Kidney (tissue), 14 donors: ENCODE results near the gene NBDY. TPM values are rescaled to one million over a fixed set of nuclear protein-coding genes. Genes with fewer than 3 reads are reported as not detected.
A peak's percentile ranks its signal among the peaks of the same experiment; 100 is the strongest.

Experiments
- DNase-seq, 5 donors: peaks; one replicate each; pipeline ENCODE4 v3.0.0-alpha.2; 2013 to 2020
- FAIRE-seq: peaks from 2 replicates; lab custom pipeline; 2012; peaks lifted over from hg19 to GRCh38; lab: Jason Lieb, UNC
- H3K27ac ChIP-seq, 2 donors: one replicate each; pipeline ENCODE4 v1.7.0; 2013; ENCODE audit warnings: low read depth in 2 of 2, low read length in 2 of 2, inconsistent platforms in 1 of 2
- H3K27me3 ChIP-seq: one replicate; pipeline ENCODE4 v1.7.1; 2013; ENCODE audit warnings: low read length, inconsistent platforms; ENCODE audit not compliant: control insufficient read depth, insufficient read depth
- H3K36me3 ChIP-seq, 3 donors: one replicate each; pipeline versions ENCODE4 v1.7.0 to v1.7.1; 2013; ENCODE audit warnings: low read length in 3 of 3, control low read depth in 1 of 3, inconsistent platforms in 1 of 3; ENCODE audit not compliant: insufficient read depth in 3 of 3, control insufficient read depth in 2 of 3
- H3K4me1 ChIP-seq, 3 donors: one replicate each; pipeline versions ENCODE4 v1.7.0 to v1.7.1; 2013; ENCODE audit warnings: low read length in 3 of 3, inconsistent platforms in 1 of 3, low read depth in 1 of 3; ENCODE audit not compliant: control insufficient read depth in 2 of 3, insufficient read depth in 2 of 3
- H3K4me3 ChIP-seq, 3 donors: one replicate each; pipeline versions ENCODE4 v1.7.0 to v1.8.1; 2013; ENCODE audit warnings: low read length in 3 of 3, control low read depth in 1 of 3, inconsistent platforms in 1 of 3
- H3K9ac ChIP-seq, 3 donors: one replicate each; pipeline versions ENCODE4 v1.7.0 to v1.7.1; 2013; ENCODE audit warnings: low read length in 3 of 3, control low read depth in 1 of 3, inconsistent platforms in 1 of 3
- H3K9me3 ChIP-seq, 3 donors: one replicate each; pipeline versions ENCODE4 v1.7.0 to v1.7.1; 2013; ENCODE audit warnings: low read length in 3 of 3, control low read depth in 1 of 3, inconsistent platforms in 1 of 3; ENCODE audit not compliant: control insufficient read depth in 2 of 3, insufficient read depth in 1 of 3
- CTCF ChIP-seq: IDR thresholded peaks from 3 replicates; pipeline ENCODE4 v1.5.1; 2012; ENCODE audit warnings: mild to moderate bottlenecking, moderate library complexity, borderline replicate concordance; ENCODE audit not compliant: insufficient read depth; ENCODE audit errors: extremely low read depth
- intact Hi-C: fragments of 100-400 bp; cut with DNase I; formaldehyde crosslinking; loops from one replicate; pipeline ENCODE4 v1.11.1; 2022
- polyA plus RNA-seq: library from polyadenylated mRNA; stranded (reverse); fragments of 350-450 nt; fragmentation: Illumina TruSeq; extraction: RNeasy Lipid Tissue Mini Kit (QIAGEN cat#74804); gene quantifications from one replicate; pipeline ENCODE4 v1.2.3, GENCODE V29; 2014; ENCODE audit warnings: low read depth, low replicate concordance; ENCODE audit not compliant: insufficient read depth
- total RNA-seq: library from RNA; stranded (reverse); fragmentation: NEBNext Ultra II Directional; extraction: Animal tissue kit (Norgen Biotek cat#: 25700); gene quantifications from one replicate; pipeline ENCODE4 v1.2.1, GENCODE V29; 2021
- donor health status: control.
- donor health status: control.
- donor health status: control.
- donor health status: control.
- donor health status: control.
- donor health status: DM: yes; HTN: yes; CAD: no.
- donor health status: Normal renal cell carcinoma (clear cell type).

Gene NBDY
- total and polyA plus RNA-seq, 2 donors from 2014 or later, result 50.8 to 88.7 TPM

DNA sequence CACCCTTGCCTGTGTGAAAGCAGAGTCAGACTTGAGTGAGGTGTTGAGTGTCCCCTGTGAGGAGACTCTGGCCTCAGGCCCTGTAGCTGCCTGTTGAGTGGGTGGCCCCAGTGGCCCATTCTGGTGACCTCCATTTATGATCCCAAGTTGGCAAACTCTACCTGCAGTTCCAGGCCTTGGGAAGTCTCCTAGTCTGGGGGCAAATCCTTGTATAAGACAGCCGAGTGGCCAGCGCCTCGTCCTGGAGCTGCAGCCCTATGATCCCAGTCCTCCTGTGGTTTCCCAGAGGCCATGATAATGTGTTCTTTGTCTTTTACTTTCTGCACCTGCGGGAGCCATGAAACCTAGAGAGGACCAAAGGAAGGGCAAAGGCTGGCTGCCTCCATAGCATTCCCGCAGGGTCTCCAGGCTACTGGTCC, 58.7 kb downstream of the NBDY start:
- no peaks in the 10 kb centered on the region for H3K9me3 ChIP-seq
- no peaks in the 10 kb centered on the region for H3K27me3 ChIP-seq
- DNase-seq, result peak in 1 of 5 donors; percentile 43
- H3K4me1 ChIP-seq, result no peaks in the 10 kb centered on the region
- no peak for FAIRE-seq
- no peak overlapping the region for H3K4me3 ChIP-seq
- no peak overlapping the region for H3K27ac ChIP-seq
- H3K9ac ChIP-seq, result no peak overlapping the region
- intact Hi-C loops, result no loop called here
- TF ChIP-seq CTCF, result no peak
- peaks cover 0 to 2% (median 2%) of the 10 kb centered on the region in 3 donors for H3K36me3 ChIP-seq

DNA sequence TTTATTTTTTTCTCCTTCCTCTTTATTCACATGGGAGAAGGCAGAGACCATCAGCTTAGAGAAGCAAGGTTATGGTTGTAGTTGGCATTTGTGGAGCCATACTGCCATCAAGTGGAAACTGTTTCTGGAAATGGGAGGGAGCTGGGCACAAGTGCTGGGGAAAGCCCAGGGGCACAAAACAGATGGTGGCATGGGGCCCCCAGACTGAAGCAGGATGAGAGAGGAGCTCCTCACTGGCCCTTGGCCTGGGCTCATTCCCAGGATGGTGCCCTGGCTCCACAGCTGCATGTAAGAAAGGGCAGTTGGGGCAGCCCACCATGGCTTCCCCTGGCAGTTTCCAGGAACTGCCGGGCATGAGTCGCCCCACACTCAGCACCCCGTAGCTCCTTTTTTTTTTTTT, 59.2 kb downstream of the NBDY start:
- peaks cover 0 to 2% (median 2%) of the 10 kb centered on the region in 3 donors for H3K36me3 ChIP-seq
- H3K27me3 ChIP-seq, result no peaks in the 10 kb centered on the region
- H3K9me3 ChIP-seq, result no peaks in the 10 kb centered on the region
- DNase-seq (peak in 3 of 5 donors; percentile 43 to 63 (median 60)), FAIRE-seq (no peak)
- intact Hi-C loops, result no loop called here
- no peak overlapping the region for H3K9ac ChIP-seq
- TF ChIP-seq CTCF, result no peak
- peak overlapping the region in 1 of 3 donors; percentile 39 for H3K4me3 ChIP-seq
- no peaks in the 10 kb centered on the region for H3K4me1 ChIP-seq
- no peak overlapping the region for H3K27ac ChIP-seq

DNA sequence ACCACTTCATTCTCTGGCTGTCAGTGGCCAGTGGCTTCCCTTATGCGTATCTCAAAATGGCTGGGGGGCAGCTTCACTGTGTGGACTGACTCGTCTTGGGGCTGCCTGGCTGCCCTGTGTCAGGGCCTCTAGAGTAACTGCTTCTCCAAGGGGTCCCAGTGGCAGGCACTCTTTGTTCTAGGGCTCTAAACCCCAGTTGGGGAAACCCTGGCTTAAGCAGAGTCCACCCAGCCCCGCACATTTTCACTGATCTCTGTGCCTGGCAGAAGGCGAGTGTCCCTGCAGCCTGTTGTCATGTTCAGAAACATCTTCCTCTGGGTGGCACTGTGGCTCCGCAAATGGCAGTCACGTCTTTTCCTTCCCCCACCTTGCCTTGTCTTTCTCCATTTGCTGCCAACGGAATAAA, 59.7 kb downstream of the NBDY start:
- Histone ChIP-seq H3K4me3 (peak overlapping the region in 1 of 3 donors; percentile 39), H3K4me1 (no peaks in the 10 kb centered on the region), H3K36me3 (peaks cover 0 to 2% (median 2%) of the 10 kb centered on the region in 3 donors), H3K27me3 (no peaks in the 10 kb centered on the region), H3K9ac (no peak overlapping the region), H3K27ac (no peak overlapping the region), H3K9me3 (no peaks in the 10 kb centered on the region)
- intact Hi-C loops, result no loop called here
- no peak for TF ChIP-seq CTCF
- FAIRE-seq, result peak; percentile 85
- peak in 2 of 5 donors; percentile 26 to 74 for DNase-seq
